ENCODE data around the gene LAMA3.

Gene LAMA3

GRCh38 chr18:23669202-23669766 lies 20.0 kb upstream of the LAMA3 start:
- Histone ChIP-seq H3K36me3 (ENCODE audit: control insufficient read depth in 2 of 2, insufficient read depth in 2 of 2, low read length in 2 of 2) (no peaks in the 10 kb centered on the region), H3K4me3 (ENCODE audit: low read length in 2 of 2) (no peak overlapping the region), H3K27ac (ENCODE audit: low read depth in 2 of 2, low read length in 2 of 2) (no peak overlapping the region), H3K4me1 (ENCODE audit: control insufficient read depth in 2 of 2, insufficient read depth in 2 of 2, low read length in 2 of 2) (no peaks in the 10 kb centered on the region), H3K27me3 (ENCODE audit: control insufficient read depth in 2 of 2, insufficient read depth in 2 of 2, low read length in 2 of 2) (peaks cover 2 to 3% of the 10 kb centered on the region in 2 donors), H3K9ac (ENCODE audit: low read depth in 1 of 2, low read length in 2 of 2) (no peak overlapping the region), H3K9me3 (ENCODE audit: control insufficient read depth in 2 of 2, low read length in 2 of 2) (no peaks in the 10 kb centered on the region)

GRCh38 chr18:23669804-23670405 lies 19.3 kb upstream of the LAMA3 start:
- Histone ChIP-seq H3K4me3 (ENCODE audit: low read length in 2 of 2) (no peak overlapping the region), H3K4me1 (ENCODE audit: control insufficient read depth in 2 of 2, insufficient read depth in 2 of 2, low read length in 2 of 2) (no peaks in the 10 kb centered on the region), H3K9me3 (ENCODE audit: control insufficient read depth in 2 of 2, low read length in 2 of 2) (no peaks in the 10 kb centered on the region), H3K9ac (ENCODE audit: low read depth in 1 of 2, low read length in 2 of 2) (no peak overlapping the region), H3K27me3 (ENCODE audit: control insufficient read depth in 2 of 2, insufficient read depth in 2 of 2, low read length in 2 of 2) (peaks cover 2 to 3% of the 10 kb centered on the region in 2 donors), H3K36me3 (ENCODE audit: control insufficient read depth in 2 of 2, insufficient read depth in 2 of 2, low read length in 2 of 2) (no peaks in the 10 kb centered on the region), H3K27ac (ENCODE audit: low read depth in 2 of 2, low read length in 2 of 2) (no peak overlapping the region)

GRCh38 chr18:23671564-23671963 lies 17.7 kb upstream of the LAMA3 start:
- H3K27me3 ChIP-seq (ENCODE audit: control insufficient read depth in 2 of 2, insufficient read depth in 2 of 2, low read length in 2 of 2) = peaks cover 2 to 3% of the 10 kb centered on the region in 2 donors
- no peak overlapping the region for H3K9ac ChIP-seq (ENCODE audit: low read depth in 1 of 2, low read length in 2 of 2)
- no peaks in the 10 kb centered on the region for H3K9me3 ChIP-seq (ENCODE audit: control insufficient read depth in 2 of 2, low read length in 2 of 2)
- H3K4me1 ChIP-seq (ENCODE audit: control insufficient read depth in 2 of 2, insufficient read depth in 2 of 2, low read length in 2 of 2) = no peaks in the 10 kb centered on the region
- no peak overlapping the region for H3K4me3 ChIP-seq (ENCODE audit: low read length in 2 of 2)
- no peaks in the 10 kb centered on the region for H3K36me3 ChIP-seq (ENCODE audit: control insufficient read depth in 2 of 2, insufficient read depth in 2 of 2, low read length in 2 of 2)
- H3K27ac ChIP-seq (ENCODE audit: low read depth in 2 of 2, low read length in 2 of 2) = no peak overlapping the region

GRCh38 chr18:23673725-23674124 lies 15.5 kb upstream of the LAMA3 start:
- Histone ChIP-seq H3K27ac (ENCODE audit: low read depth in 2 of 2, low read length in 2 of 2) (no peak overlapping the region), H3K4me1 (ENCODE audit: control insufficient read depth in 2 of 2, insufficient read depth in 2 of 2, low read length in 2 of 2) (no peaks in the 10 kb centered on the region), H3K9me3 (ENCODE audit: control insufficient read depth in 2 of 2, low read length in 2 of 2) (no peaks in the 10 kb centered on the region), H3K9ac (ENCODE audit: low read depth in 1 of 2, low read length in 2 of 2) (no peak overlapping the region), H3K27me3 (ENCODE audit: control insufficient read depth in 2 of 2, insufficient read depth in 2 of 2, low read length in 2 of 2) (peaks cover 3% of the 10 kb centered on the region in 2 donors), H3K4me3 (ENCODE audit: low read length in 2 of 2) (no peak overlapping the region), H3K36me3 (ENCODE audit: control insufficient read depth in 2 of 2, insufficient read depth in 2 of 2, low read length in 2 of 2) (no peaks in the 10 kb centered on the region)

DNA sequence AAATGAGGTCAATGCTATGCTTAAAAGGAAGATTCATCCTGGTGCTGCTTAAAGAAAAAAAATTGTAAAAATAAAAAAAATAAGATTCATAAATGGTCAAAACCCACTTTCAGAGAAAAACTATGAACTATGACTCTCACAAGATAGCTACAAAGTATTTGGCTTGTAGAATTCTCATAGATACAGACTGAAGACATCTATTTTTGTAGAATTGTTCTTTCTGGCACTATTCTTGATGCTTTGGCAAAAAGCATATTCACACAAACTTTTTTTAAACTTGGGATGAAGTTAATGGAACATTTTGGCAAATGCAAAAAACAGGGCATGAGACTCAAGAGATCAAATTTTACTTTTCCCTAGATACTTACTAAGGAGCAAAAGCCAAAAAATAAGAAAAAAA lies 14.0 kb upstream of the LAMA3 start:
- Histone ChIP-seq H3K36me3 (ENCODE audit: control insufficient read depth in 2 of 2, insufficient read depth in 2 of 2, low read length in 2 of 2) (no peaks in the 10 kb centered on the region), H3K27ac (ENCODE audit: low read depth in 2 of 2, low read length in 2 of 2) (no peak overlapping the region), H3K4me3 (ENCODE audit: low read length in 2 of 2) (no peak overlapping the region), H3K27me3 (ENCODE audit: control insufficient read depth in 2 of 2, insufficient read depth in 2 of 2, low read length in 2 of 2) (peaks cover 3% of the 10 kb centered on the region in 2 donors), H3K9me3 (ENCODE audit: control insufficient read depth in 2 of 2, low read length in 2 of 2) (no peaks in the 10 kb centered on the region), H3K9ac (ENCODE audit: low read depth in 1 of 2, low read length in 2 of 2) (no peak overlapping the region), H3K4me1 (ENCODE audit: control insufficient read depth in 2 of 2, insufficient read depth in 2 of 2, low read length in 2 of 2) (no peaks in the 10 kb centered on the region)

DNA sequence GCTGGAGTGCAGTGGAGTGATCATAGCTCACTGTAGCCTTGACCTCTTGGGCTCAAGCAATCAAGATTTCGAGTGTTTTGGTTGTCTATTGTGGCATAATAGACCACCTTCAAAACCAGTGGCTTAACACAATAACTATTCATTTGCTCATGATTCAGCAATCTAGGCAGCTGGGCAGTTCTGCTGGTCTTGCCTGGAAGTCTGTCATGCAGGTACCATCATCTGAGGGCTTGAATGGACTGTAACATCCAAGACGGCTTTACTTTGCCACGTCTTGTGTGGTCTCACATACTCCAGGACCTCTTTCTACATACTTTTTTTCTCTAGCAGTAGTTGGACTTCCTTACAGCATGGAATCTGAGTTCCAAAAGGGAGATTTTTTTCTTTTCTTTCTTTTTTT lies 13.4 kb upstream of the LAMA3 start:
- no peak overlapping the region for H3K9ac ChIP-seq (ENCODE audit: low read depth in 1 of 2, low read length in 2 of 2)
- H3K4me1 ChIP-seq (ENCODE audit: control insufficient read depth in 2 of 2, insufficient read depth in 2 of 2, low read length in 2 of 2) = no peaks in the 10 kb centered on the region
- no peak overlapping the region for H3K4me3 ChIP-seq (ENCODE audit: low read length in 2 of 2)
- H3K9me3 ChIP-seq (ENCODE audit: control insufficient read depth in 2 of 2, low read length in 2 of 2) = no peaks in the 10 kb centered on the region
- H3K27me3 ChIP-seq (ENCODE audit: control insufficient read depth in 2 of 2, insufficient read depth in 2 of 2, low read length in 2 of 2) = peaks cover 3 to 6% of the 10 kb centered on the region in 2 donors
- no peaks in the 10 kb centered on the region for H3K36me3 ChIP-seq (ENCODE audit: control insufficient read depth in 2 of 2, insufficient read depth in 2 of 2, low read length in 2 of 2)
- H3K27ac ChIP-seq (ENCODE audit: low read depth in 2 of 2, low read length in 2 of 2) = no peak overlapping the region

- H3K27ac ChIP-seq (ENCODE audit: low read depth in 2 of 2, low read length in 2 of 2) = no peak overlapping the region
- no peak overlapping the region for H3K4me3 ChIP-seq (ENCODE audit: low read length in 2 of 2)
- peaks cover 0 to 3% of the 10 kb centered on the region in 2 donors for H3K4me1 ChIP-seq (ENCODE audit: control insufficient read depth in 2 of 2, insufficient read depth in 2 of 2, low read length in 2 of 2)
- no peaks in the 10 kb centered on the region for H3K9me3 ChIP-seq (ENCODE audit: control insufficient read depth in 2 of 2, low read length in 2 of 2)
- no peaks in the 10 kb centered on the region for H3K36me3 ChIP-seq (ENCODE audit: control insufficient read depth in 2 of 2, insufficient read depth in 2 of 2, low read length in 2 of 2)
- H3K9ac ChIP-seq (ENCODE audit: low read depth in 1 of 2, low read length in 2 of 2) = no peak overlapping the region
- peaks cover 7 to 11% of the 10 kb centered on the region in 2 donors for H3K27me3 ChIP-seq (ENCODE audit: control insufficient read depth in 2 of 2, insufficient read depth in 2 of 2, low read length in 2 of 2)
Observed at GRCh38 chr18:23682045-23682444, 7.2 kb upstream of the LAMA3 start.

DNA sequence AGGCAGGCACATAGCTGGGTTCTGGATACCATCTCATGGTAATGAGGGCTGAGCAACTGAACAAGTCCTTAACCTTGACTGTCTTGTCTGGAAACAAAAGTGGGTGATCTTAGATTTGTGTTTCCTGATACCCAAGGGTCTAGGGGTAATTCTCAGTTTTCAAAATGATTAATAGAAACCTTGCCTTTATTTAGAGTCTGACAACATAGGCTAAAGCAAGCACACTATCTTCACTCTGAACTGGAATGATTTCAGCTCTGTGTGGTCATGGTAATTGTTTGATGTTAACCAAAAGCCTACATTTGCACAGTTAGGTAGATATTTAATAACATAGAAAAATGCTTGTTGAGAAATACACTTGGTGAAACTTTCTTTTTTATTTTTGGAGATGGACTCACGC lies 6.8 kb upstream of the LAMA3 start:
- Histone ChIP-seq H3K9ac (ENCODE audit: low read depth in 1 of 2, low read length in 2 of 2) (no peak overlapping the region), H3K36me3 (ENCODE audit: control insufficient read depth in 2 of 2, insufficient read depth in 2 of 2, low read length in 2 of 2) (no peaks in the 10 kb centered on the region), H3K27ac (ENCODE audit: low read depth in 2 of 2, low read length in 2 of 2) (no peak overlapping the region), H3K9me3 (ENCODE audit: control insufficient read depth in 2 of 2, low read length in 2 of 2) (no peaks in the 10 kb centered on the region), H3K27me3 (ENCODE audit: control insufficient read depth in 2 of 2, insufficient read depth in 2 of 2, low read length in 2 of 2) (peaks cover 7 to 11% of the 10 kb centered on the region in 2 donors), H3K4me1 (ENCODE audit: control insufficient read depth in 2 of 2, insufficient read depth in 2 of 2, low read length in 2 of 2) (peaks cover 0 to 3% of the 10 kb centered on the region in 2 donors), H3K4me3 (ENCODE audit: low read length in 2 of 2) (no peak overlapping the region)

GRCh38 chr18:23683155-23683554 lies 6.1 kb upstream of the LAMA3 start:
- Histone ChIP-seq H3K4me1 (ENCODE audit: control insufficient read depth in 2 of 2, insufficient read depth in 2 of 2, low read length in 2 of 2) (peaks cover 0 to 3% of the 10 kb centered on the region in 2 donors), H3K4me3 (ENCODE audit: low read length in 2 of 2) (no peak overlapping the region), H3K9ac (ENCODE audit: low read depth in 1 of 2, low read length in 2 of 2) (no peak overlapping the region), H3K27me3 (ENCODE audit: control insufficient read depth in 2 of 2, insufficient read depth in 2 of 2, low read length in 2 of 2) (peaks cover 6 to 10% of the 10 kb centered on the region in 2 donors), H3K27ac (ENCODE audit: low read depth in 2 of 2, low read length in 2 of 2) (no peak overlapping the region), H3K9me3 (ENCODE audit: control insufficient read depth in 2 of 2, low read length in 2 of 2) (no peaks in the 10 kb centered on the region), H3K36me3 (ENCODE audit: control insufficient read depth in 2 of 2, insufficient read depth in 2 of 2, low read length in 2 of 2) (no peaks in the 10 kb centered on the region)

- Histone ChIP-seq H3K4me1 (ENCODE audit: control insufficient read depth in 2 of 2, insufficient read depth in 2 of 2, low read length in 2 of 2) (peaks cover under 1 to 7% of the 10 kb centered on the region in 2 donors), H3K9me3 (ENCODE audit: control insufficient read depth in 2 of 2, low read length in 2 of 2) (no peaks in the 10 kb centered on the region), H3K27ac (ENCODE audit: low read depth in 2 of 2, low read length in 2 of 2) (no peak overlapping the region), H3K9ac (ENCODE audit: low read depth in 1 of 2, low read length in 2 of 2) (no peak overlapping the region), H3K4me3 (ENCODE audit: low read length in 2 of 2) (no peak overlapping the region), H3K27me3 (ENCODE audit: control insufficient read depth in 2 of 2, insufficient read depth in 2 of 2, low read length in 2 of 2) (peaks cover 5 to 12% of the 10 kb centered on the region in 2 donors), H3K36me3 (ENCODE audit: control insufficient read depth in 2 of 2, insufficient read depth in 2 of 2, low read length in 2 of 2) (no peaks in the 10 kb centered on the region)
Observed at GRCh38 chr18:23683671-23684070, 5.6 kb upstream of the LAMA3 start.
